Kidney epithelial cell (primary cell): ENCODE results near the gene SUZ12. TPM values are rescaled to one million over a fixed set of nuclear protein-coding genes. Genes with fewer than 3 reads are reported as not detected.
"Not testable (repeated sequence)": the region's sequence is repeated elsewhere in the genome, so short reads cannot be mapped to it uniquely, and the experiment has no call there.

ENCODE experiments used
- DNase-seq: peaks from one replicate; pipeline ENCODE4 v3.0.0-alpha.2; 2010; ENCODE audit warnings: low read depth
- H3K27me3 ChIP-seq: 2 replicates; pipeline ENCODE4 v1.6.0; 2011; ENCODE audit warnings: low read length; ENCODE audit not compliant: control insufficient read depth, insufficient read depth
- H3K36me3 ChIP-seq: 2 replicates; pipeline ENCODE4 v1.5.1; 2011; ENCODE audit warnings: low read length; ENCODE audit not compliant: control insufficient read depth, insufficient read depth
- H3K4me3 ChIP-seq: 2 replicates; pipeline ENCODE4 v1.5.1; 2011; ENCODE audit warnings: low read depth, mild to moderate bottlenecking, control low read depth, low read length
- total RNA-seq: library from RNA; depleted of rRNA; stranded (reverse); fragments of >200 nt; gene quantifications from 2 replicates; pipeline ENCODE4 v1.2.3, GENCODE V29; 2015
- TF ChIP-seq, protein P1 (sequence below): IDR thresholded peaks from 2 replicates; pipeline ENCODE4 v1.5.1; 2011; ENCODE audit warnings: mild to moderate bottlenecking, moderate library complexity, low read length, control low read depth, inconsistent platforms; ENCODE audit not compliant: insufficient read depth, poor library complexity, severe bottlenecking

Gene SUZ12
- 13.5 and 19.6 TPM in 2 replicates for total RNA-seq

DNA sequence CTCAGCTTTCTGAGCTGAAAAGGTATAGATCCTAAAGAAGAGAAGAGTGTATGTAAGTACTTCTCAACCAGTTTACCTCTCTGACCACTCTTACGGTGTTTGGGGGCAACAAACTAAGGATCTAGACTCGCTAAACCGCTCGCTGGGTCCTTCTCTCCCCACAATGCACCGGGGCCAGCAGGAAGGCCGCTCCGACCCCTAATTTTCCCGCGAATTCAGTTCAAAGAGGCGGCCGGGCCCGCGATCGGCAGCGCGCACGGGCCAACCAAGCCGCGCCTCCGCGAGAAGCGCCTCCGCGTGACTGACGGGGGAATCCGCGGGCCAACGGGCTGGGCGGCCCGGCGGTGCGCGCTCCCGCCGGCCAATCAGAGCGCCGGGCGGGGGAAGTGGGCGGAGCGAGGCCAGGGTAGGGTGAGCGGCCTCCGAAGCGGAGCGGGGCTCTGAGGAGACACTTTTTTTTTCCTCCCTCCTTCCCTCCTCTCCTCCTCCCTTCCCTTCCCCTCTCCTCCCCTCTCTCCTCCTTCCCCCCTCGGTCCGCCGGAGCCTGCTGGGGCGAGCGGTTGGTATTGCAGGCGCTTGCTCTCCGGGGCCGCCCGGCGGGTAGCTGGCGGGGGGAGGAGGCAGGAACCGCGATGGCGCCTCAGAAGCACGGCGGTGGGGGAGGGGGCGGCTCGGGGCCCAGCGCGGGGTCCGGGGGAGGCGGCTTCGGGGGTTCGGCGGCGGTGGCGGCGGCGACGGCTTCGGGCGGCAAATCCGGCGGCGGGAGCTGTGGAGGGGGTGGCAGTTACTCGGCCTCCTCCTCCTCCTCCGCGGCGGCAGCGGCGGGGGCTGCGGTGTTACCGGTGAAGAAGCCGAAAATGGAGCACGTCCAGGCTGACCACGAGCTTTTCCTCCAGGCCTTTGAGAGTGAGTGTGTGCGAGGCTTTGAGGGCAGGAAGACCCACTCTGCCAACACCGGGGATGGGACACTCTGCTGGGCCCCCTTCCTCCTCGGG is at the start of gene SUZ12:
TSS of gene SUZ12 (plus strand) at position 393 of the 995 bp plus-strand sequence. CDS start at position 633, 240 bp downstream.
- DNase-seq, result peak; percentile 32
- H3K4me3 ChIP-seq, result peak within 1 kb of the TSS; percentile 89
- not testable (repeated sequence) for H3K27me3 ChIP-seq, H3K36me3 ChIP-seq

GRCh38 chr17:31888124-31888523 is 48.7 kb upstream of the SUZ12 start:
- no peaks in the 10 kb centered on the region for H3K27me3 ChIP-seq
- H3K4me3 ChIP-seq, result no peak overlapping the region
- TF ChIP-seq, protein P1, sequence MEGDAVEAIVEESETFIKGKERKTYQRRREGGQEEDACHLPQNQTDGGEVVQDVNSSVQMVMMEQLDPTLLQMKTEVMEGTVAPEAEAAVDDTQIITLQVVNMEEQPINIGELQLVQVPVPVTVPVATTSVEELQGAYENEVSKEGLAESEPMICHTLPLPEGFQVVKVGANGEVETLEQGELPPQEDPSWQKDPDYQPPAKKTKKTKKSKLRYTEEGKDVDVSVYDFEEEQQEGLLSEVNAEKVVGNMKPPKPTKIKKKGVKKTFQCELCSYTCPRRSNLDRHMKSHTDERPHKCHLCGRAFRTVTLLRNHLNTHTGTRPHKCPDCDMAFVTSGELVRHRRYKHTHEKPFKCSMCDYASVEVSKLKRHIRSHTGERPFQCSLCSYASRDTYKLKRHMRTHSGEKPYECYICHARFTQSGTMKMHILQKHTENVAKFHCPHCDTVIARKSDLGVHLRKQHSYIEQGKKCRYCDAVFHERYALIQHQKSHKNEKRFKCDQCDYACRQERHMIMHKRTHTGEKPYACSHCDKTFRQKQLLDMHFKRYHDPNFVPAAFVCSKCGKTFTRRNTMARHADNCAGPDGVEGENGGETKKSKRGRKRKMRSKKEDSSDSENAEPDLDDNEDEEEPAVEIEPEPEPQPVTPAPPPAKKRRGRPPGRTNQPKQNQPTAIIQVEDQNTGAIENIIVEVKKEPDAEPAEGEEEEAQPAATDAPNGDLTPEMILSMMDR, result no peak
- no peak for DNase-seq
- H3K36me3 ChIP-seq, result peaks cover 3% of the 10 kb centered on the region

GRCh38 chr17:31900877-31901276 is 35.9 kb upstream of the SUZ12 start:
- TF ChIP-seq, protein P1, result no peak
- DNase-seq, result no peak
- H3K27me3 ChIP-seq, result no peaks in the 10 kb centered on the region
- H3K36me3 ChIP-seq, result no peaks in the 10 kb centered on the region
- peak overlapping the region; percentile 100 for H3K4me3 ChIP-seq

- Histone ChIP-seq H3K36me3 (no peaks in the 10 kb centered on the region), H3K27me3 (no peaks in the 10 kb centered on the region), H3K4me3 (no peak overlapping the region)
- DNase-seq, result no peak
- TF ChIP-seq, protein P1, result no peak
These were observed 34.1 kb upstream of the SUZ12 start for GRCh38 chr17:31902693-31903092.

- Histone ChIP-seq H3K36me3 (no peaks in the 10 kb centered on the region), H3K27me3 (no peaks in the 10 kb centered on the region), H3K4me3 (no peak overlapping the region)
- DNase-seq, result no peak
- TF ChIP-seq, protein P1, result no peak
These were observed 33.4 kb upstream of the SUZ12 start for GRCh38 chr17:31903401-31903800.

GRCh38 chr17:31907342-31907962 is 29.4 kb upstream of the SUZ12 start:
- DNase-seq, result no peak
- H3K36me3 ChIP-seq, result no peaks in the 10 kb centered on the region
- TF ChIP-seq, protein P1, result no peak
- H3K4me3 ChIP-seq, result no peak overlapping the region
- H3K27me3 ChIP-seq, result no peaks in the 10 kb centered on the region
